ENCODE data around the gene KRTAP5-5.
"Not testable (repeated sequence)": the region's sequence is repeated elsewhere in the genome, so short reads cannot be mapped to it uniquely, and the experiment has no call there.

The KRTAP5-5 gene

DNA sequence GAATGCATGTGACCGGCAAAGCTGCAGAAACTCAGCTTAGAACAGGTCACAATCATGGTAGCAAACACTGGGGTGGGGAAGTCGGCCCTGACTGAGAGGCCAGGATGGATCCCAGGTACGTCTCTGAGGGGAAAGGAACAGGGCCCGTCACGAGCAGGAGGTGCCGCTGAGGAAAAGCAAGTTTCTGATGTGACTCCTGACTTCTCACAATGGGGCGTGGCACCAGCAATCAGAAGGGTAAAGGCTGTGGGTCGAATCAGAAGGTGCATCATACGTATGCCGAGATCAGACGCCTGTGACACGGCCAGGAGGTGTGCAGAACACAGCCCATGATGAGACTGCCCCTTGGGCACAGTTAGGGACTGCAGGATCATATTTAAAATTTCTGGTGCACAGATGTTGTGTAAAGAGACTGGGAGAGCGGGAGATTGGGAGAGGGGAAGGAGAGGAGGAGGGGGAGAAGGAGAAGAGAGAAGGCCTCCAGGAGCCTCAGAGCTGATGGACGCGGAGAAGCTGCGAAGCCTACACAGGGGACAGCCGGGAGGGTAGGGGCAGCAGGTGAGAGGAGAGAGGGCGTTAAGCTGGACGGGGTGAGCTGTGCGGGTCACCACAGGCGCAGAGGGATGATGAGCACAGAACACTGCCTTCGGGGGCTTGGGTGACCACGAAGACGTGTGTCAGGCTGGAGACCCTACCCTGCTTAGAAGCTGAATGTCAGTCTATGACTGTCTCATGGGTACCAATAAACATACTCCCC, 30.7 kb downstream of the KRTAP5-5 start:
- DNase-seq: no peak

DNA sequence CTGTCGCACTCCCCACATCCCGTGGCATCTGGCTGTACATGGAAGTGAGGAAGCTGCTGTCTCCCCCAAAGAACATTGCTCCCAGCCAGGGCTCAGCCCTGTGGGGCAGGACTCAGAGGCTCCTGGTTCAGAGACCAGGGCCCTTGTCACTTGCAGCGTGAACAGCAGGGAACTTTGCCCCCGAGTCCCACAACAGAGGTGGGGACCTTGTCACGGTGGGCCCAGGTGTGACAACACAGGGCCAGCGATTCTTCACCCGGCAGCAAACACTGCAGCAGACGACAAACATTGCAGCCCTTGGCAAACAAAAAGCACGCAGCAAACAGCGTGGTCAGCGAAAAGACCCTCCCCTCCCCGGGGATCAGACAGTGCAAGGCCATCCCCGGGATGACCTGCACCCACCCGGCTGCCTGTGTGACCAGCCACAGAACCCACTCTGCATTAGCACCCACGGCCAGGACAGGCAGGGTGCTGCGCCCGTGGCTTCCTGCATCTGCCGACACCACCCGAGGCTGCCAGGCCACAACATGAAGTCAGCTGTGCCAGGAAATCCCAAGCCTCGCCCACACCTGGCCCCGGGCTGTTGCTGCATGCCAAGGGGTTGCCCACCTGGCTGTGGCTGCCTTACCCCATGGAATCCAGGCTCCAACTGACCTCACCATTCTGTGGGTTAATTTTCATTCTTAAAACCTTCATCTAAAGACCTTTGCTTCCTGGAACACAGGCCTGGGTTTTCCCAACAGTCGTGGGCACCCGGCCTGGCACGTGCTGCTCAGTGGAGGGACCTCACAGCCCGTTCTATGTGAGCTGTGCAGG, 32.1 kb downstream of the KRTAP5-5 start:
- not testable (repeated sequence) for DNase-seq

DNA sequence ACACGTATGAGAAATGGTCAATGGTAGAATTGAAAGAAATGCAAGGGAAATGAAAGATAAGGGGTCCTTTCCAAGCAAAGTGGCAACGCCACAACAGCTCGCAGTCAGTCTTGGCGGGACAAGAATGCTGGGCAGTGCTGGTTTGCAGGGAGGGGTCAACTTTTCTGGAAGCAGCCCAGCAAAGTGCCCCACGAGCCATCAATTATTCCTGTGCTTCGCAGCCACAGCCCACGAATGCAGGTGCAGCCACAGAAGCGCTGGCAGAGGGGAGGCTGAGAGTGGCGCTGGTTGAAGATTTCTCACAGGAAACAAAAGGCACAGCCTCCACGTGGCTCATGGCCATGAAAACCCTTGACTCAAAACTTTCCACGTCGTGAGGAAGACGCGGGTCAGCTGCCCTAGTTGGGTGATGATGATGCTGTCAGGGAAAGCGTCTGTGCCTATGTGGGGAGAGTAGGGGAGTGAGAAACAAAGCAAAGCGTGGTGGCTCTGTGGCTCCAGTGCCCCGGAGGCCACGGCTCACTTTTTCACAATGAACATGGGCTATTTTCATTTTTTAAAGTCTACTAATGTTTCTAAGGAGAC, 33.2 kb downstream of the KRTAP5-5 start:
- DNase-seq: not testable (repeated sequence)

DNA sequence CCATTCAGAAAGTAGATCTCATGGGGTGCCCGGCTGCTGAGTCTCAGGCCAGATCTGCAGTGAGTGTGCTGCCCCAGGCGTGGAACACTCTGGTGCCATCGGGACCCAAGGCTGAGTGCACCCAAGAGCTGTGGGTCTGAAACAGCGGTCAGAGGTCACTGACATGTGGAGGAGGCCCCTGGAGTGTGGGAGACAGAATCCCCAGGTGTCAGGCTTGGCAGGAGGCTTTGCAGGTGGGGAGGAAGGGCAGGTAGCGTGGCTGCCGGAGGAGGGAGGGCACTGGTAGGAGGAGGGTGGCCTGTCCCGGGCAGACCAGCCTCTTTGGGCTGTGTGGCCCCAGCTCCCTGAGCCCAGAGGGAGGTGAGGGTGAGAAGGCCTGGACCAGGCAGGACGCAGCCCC, 35.7 kb downstream of the KRTAP5-5 start:
- DNase-seq: no peak

DNA sequence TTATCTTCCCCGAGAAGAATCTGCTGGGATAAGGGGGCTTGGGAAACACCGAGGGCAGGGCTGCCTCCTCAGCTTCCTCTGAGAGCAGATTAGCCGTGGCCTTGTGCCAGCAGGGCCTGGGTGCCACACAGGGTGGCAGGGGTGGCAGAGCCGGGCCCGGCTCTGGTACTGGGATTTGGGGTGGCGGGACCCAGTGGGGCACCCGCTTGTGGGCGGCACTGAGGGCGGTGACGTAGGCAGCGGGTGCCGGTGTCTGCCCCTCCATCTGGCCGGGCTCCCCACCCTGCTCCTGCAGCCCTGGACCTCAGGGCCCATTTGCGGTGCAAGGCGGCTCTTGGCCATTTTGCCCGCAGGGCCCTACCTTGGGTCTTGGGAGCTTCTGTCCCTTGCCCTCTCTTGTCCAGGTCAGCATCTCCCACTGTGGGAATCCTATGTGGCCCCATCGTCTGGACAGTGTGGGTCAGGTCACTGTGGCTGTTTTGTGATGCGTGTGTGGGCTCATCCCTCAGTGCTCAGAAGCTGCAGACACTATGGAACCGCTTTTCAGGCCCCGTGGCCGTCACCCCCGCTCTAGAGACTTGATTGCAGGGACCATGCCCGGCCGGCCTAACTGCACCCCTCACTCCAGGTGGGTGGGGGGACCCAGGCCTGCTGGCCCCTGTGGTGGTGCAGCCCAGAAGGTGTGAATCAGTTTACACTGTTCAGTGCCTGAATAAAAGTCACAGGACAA, 37.7 kb downstream of the KRTAP5-5 start:
- DNase-seq: no peak

DNA sequence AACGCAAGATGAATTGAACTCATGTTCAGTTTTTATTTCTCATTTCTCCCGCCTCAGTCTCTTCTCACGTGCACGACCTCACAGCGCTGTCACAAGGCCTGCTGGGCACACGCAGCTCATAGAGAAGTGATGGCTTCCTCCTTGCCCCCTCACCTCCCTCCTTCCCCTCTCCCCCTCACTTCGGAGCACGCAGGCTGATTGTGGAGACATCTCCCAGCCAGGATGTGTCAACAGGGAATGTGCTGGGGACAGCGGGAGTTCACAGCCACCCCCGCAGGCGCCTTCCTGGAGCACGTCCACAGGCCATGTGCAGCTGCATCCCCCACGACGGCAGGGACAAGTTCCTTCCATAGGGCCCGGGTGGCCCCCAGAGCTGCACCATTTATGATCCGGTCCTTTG, 38.3 kb downstream of the KRTAP5-5 start:
- peak in 2 of 4 experiments; percentile 31 to 41 for DNase-seq

DNA sequence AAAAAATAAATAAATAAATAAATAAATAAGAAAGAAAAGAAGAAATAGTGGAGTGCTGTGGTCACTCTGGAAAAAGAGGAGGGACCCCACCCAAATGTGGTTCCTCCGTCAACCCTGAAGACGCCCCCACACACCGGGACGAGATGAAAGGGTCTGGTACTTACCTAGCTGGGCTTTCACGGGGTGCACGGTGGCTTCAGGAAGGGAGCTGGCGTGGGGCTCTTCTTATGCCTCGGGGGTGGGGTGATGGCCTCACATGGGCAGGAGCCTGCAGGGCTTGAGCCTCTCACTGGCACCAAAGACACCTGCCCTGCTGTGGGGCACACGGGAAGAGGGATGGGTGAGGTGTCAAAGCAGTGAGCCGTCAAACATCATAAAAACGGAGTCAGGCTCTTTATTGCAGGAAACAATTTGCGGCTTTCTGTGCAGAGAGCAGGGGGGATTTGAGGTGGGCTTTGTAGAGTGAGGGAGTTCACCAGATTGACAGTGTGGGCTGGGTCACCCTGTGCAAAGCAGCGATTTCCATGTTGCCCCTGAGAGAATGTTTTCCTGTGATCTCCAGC, 39.4 kb downstream of the KRTAP5-5 start:
- no peak for DNase-seq

DNA sequence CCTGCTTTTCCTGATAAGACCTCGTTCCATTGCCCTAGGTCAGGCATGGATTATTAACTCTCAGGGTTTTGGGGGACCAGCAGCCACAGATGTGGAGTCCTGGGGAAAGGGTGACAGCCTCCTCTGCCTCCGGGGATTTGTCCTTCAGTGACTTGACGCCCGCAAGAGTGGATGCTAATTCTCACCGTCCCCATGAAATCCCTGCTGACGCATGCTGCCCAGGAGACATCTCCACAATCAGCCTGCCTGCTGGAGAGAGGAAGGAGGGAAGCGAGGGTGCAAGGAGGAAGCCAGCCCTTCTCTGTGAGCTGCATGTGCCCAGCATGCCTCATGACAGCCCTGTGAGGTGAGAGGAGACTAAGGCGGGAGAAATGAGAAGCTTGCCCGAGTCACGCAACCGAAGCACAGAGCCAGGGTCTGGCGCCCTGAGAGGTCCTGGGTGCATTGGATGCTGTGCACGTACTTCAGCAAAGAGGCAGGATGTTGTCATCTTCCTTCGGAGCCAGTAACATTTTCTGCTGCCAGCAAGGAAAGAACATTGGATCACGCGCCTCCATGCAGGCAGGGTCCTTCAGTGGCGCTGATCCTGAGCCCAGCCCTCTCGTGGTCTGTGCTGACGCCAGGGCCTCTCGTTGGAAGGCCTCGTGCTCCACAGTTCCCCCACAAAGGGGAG, 40.1 kb downstream of the KRTAP5-5 start:
- DNase-seq: no peak

DNA sequence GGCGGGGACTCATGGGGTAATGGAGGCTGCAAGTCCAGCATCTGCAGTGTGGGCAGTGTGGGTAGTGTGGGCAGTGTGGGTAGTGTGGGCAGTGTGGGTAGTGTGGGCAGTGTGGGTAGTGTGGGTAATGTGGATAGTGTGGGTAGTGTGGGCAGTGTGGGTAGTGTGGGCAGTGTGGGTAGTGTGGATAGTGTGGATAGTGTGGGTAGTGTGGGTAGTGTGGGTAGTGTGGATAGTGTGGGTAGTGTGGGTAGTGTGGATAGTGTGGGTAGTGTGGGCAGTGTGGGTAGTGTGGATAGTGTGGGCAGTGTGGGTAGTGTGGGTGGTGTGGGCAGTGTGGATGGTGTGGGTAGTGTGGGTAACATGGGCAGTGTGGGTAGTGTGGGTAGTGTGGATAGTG, 40.9 kb downstream of the KRTAP5-5 start:
- DNase-seq: not testable (repeated sequence)

DNA sequence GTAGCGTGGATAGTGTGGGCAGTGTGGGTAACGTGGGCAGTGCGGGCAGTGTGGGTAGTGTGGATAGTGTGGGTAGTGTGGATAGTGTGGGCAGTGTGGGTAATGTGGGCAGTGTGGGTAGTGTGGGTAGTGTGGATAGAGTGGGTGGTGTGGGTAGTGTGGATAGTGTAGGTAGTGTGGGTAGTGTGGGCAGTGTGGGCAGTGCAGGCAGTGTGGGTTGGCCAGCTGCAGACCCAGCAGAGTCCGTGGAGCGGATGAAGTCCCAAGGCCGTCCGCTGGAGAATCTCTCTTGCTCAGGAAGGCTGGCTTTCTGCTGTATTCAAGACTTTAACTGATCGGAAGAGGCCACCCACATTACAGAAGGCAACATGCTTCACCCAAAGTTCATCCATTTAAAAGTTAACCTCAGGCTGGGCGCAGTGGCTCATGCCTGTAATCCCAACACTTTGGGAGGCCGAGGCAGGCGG, 41.4 kb downstream of the KRTAP5-5 start:
- DNase-seq: no peak

DNA sequence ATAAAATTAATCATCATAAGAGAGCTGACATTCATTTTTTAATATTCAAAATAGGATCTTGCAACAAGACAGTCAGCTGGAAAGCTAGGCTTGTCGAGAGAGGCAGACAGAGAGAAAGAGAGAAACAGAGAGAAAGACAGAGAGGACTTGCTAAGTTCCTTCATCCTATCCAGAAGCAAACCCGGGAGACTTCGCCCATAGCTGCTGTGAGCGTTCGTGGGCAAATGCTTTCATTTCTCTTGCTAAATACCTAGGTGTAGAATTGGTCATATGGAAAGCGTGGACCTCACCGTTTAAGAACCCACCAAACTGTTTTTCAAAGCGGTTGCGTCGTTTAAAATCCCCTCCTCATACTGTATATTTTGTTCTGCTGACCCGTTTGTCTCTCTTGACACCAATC, 42.1 kb downstream of the KRTAP5-5 start:
- no peak for DNase-seq

DNA sequence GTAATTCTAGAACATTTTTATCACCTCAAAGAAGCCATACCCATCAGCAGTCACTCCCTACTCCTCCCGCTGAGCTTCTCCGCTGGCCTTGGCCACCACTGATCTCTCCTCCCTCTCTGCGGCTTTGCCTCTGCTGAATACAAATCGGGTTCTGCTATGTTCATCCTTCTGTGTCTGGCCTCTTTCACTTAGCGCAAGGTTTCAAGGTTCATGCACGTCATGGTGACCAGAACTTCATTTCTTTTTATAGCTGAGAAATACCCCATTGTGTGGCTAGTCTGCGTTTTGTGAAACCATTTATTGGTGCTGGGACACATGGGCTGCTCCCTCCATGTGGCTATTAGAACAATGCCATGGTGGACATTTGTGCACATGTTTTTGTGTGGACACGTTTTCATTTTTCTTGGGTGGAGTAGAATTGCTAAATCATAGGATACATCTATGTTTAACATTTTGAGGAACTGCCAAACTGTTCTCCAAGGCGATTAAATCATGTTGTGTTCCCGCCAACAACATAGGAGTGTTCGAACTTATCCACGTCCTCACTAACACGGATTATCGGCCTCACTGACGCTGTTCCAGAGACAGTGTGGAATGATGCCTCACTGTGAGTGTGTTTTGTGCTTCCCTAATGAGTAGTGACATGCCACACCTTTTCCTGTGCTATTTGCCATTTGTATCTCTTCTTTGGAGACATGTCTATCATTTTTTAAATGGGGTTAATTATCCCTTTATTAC, 43.2 kb downstream of the KRTAP5-5 start:
- no peak for DNase-seq

DNA sequence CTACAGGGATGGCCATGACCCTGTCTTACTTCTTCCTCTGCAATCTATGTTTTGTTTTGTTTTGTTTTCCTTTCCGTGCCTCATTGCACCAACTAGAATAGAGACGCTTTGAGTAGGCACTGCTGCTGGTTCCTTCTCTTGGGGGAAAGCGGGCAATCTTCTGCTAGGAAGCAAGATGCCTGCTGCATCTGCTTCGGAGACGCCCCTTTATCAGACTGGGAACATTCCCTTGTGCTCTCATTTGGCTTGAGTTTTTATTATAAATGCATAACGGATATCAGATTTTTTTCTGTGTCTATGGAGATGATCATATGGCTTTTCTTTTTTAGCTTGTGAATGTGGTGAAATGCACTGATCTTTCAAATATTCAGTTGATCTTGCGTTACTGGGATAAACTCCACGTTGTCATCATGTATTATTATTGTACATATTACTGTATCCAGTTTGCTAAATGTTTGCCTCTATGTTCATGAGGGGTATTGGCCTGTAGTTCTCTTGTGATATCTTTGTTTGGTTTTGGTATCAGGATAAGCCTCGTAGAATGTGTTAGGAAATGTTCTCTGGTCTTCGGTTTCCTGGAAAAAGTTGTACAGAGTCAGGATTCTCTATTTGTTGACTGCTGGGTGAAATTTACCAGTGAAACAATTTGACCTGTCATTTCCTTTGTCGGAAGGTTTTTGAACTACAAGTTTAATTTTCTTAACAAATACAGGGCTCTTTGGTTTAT, 44.0 kb downstream of the KRTAP5-5 start:
- DNase-seq: no peak

DNA sequence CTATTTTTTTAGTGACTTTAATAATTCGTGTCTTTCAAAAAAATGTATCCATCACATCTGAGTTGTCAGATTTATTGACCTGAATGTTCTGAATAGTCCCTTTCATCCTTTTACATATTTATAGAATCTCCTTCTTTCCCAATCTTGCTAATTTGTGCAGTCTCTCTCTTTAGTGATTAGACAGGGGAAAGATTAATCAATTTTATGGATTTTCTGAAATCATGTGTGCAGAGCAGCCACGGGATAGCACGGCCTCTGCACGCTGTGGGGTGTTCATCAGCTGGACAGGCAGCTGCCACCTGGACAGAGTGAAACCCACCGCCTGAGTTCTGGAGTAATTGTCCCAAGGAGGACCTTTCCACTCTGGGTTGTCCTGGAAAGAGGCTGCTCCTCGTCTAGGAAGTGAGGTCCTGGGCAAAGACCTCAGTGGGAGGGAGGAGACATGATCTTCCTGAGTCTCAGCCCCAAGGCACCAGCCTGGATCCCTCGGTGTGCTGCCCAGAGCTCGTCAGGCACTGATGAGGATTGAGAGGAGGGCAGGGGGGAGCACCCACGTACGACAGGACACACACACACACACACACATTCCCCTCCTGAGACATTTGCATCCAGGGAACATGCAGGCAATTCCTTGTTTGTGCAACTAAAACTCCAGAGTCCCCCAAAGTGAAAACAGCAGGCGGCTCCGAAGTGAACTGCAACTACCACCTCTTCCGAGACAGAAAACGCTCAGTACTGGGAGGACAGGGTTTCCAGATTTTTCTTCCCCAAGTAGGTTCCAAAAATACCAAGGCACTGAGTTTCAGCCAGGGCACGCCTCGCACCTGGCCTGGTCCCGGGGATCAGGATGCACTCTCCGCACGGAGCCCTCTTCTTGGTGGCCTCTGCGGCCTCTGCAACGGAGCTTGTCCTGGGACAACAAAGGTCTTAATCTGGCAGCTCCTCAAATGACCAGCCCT, 44.9 kb downstream of the KRTAP5-5 start:
- DNase-seq: no peak

DNA sequence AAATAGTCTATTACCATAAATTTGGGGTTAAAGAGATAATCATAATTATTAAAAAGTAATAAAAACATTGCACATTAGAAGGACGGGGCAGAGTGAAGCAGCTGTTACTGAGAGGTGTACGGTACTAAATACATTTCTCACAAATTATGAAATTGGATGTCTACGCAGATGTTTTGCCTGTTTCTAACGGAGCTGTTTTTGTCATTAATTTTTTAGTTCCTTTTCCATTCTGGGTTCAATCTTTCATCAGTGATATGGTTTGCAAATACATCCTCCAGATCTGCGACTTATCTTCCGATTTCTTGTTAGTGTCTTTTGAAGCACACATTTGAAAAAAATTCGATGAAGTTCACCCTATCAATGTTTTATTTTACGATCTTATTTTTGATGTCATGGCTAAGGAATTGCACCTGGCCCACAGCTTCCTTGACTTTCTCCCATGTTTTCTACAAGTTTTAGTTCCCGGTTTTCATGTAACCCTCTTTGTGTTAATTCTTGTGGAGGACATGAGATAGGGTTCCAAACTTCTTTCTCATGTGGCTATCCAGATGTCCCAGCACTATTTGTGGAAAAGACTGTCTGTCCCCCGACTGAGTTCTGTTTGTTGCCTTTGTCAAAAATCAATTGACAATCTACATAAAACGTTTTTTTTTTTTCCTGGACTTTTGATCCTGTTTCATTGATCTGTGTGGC, 46.1 kb downstream of the KRTAP5-5 start:
- no peak for DNase-seq

DNA sequence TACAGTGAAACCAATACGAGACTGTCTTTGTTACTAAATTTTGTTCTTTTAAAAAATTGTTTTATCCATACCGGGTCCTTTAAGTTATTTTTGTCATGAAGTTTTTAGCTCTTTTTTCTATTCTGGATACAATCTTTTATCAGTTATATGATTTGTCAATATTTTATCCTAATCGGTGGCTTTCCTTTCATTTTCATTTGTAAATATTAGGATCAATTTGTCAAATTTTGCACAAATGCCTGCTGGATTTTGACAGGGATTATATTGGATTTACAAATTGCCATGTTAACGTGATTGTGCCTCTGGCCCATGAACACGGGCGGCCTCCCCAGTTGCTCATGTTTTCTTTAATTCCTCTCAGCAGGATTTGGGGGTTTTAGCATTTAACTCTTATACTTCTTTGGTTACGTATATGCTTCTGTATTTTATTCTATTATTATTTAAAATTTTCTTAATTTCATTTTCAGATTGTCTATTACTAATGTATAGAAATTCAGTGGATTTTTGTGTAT, 46.7 kb downstream of the KRTAP5-5 start:
- no peak for DNase-seq

DNA sequence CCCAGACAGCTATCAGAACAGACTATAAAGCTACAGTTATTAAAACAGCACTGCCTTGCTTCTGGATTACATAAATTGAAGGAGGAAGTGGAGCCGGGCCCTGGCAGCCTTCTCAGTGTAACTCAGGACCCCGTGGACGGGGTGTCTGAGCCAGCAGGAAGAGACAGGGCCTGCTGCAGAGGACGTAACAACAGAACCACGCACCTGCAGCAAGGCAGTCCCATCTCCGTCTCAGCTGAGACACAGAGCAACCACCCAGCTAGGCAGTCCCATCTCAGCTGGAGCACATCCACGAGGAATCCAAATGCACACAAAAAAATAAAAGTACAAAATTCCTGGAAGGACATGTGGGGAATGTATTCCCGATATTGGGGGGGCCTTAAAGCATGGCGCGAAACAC, 50.3 kb downstream of the KRTAP5-5 start:
- DNase-seq: no peak
